Neutrophil (primary cell): ENCODE measurements around the gene SYCN.
"Not testable (repeated sequence)": the region's sequence is repeated elsewhere in the genome, so short reads cannot be mapped to it uniquely, and the experiment has no call there.

Source experiments
- H3K27ac ChIP-seq: fragments of 200-600 bp; sonication (generic); 2 replicates; pipeline ENCODE4 v1.5.1; 2016; ENCODE audit warnings: mild to moderate bottlenecking, moderate library complexity
- H3K27me3 ChIP-seq: fragments of 200-600 bp; sonication (generic); 2 replicates; pipeline ENCODE4 v1.6.0; 2016; ENCODE audit warnings: mild to moderate bottlenecking
- H3K36me3 ChIP-seq: fragments of 200-600 bp; sonication (generic); 2 replicates; pipeline ENCODE4 v1.5.1; 2017
- H3K4me1 ChIP-seq, 2 experiments: fragments of 200-600 bp in 1 of 2; sonication (generic) in 1 of 2; 1 replicate in 1 of 2; 2 replicates in 1 of 2; pipeline versions ENCODE4 v1.5.1 to v1.6.1; 2013 to 2016; ENCODE audit warnings: low read depth in 1 of 2, low read length in 1 of 2, mild to moderate bottlenecking in 1 of 2, moderate library complexity in 1 of 2; ENCODE audit not compliant: control insufficient read depth in 1 of 2, insufficient read depth in 1 of 2
- H3K4me3 ChIP-seq, 2 experiments: fragments of 200-600 bp in 1 of 2; sonication (generic) in 1 of 2; 1 replicate in 1 of 2; 2 replicates in 1 of 2; pipeline ENCODE4 v1.5.1; 2013 to 2016; ENCODE audit warnings: low read depth in 1 of 2, low read length in 1 of 2, mild to moderate bottlenecking in 1 of 2, moderate library complexity in 1 of 2
- H3K9me3 ChIP-seq: fragments of 200-600 bp; sonication (generic); 2 replicates; pipeline ENCODE4 v1.5.1; 2016
- CTCF ChIP-seq: fragments of 200-600 bp; sonication (generic); IDR thresholded peaks from 2 replicates; pipeline ENCODE4 v1.5.1; 2016; ENCODE audit warnings: antibody characterized with exemption

SYCN gene

GRCh38 chr19:39232708-39233107 lies 28.6 kb upstream of the SYCN start:
- Histone ChIP-seq H3K36me3 (no peaks in the 10 kb centered on the region), H3K4me3 (no peak overlapping the region), H3K27me3 (peaks cover 12% of the 10 kb centered on the region), H3K27ac (no peak overlapping the region), H3K9me3 (no peaks in the 10 kb centered on the region), H3K4me1 (peaks cover 0 to 2% of the 10 kb centered on the region in 2 experiments)
- no peak for TF ChIP-seq CTCF

- Histone ChIP-seq H3K36me3 (no peaks in the 10 kb centered on the region), H3K4me1 (no peaks in the 10 kb centered on the region), H3K27ac (no peak overlapping the region), H3K4me3 (no peak overlapping the region), H3K9me3 (no peaks in the 10 kb centered on the region), H3K27me3 (peaks cover 16% of the 10 kb centered on the region)
- TF ChIP-seq CTCF: no peak
Observed at GRCh38 chr19:39230096-39230764, 26.2 kb upstream of the SYCN start.

DNA sequence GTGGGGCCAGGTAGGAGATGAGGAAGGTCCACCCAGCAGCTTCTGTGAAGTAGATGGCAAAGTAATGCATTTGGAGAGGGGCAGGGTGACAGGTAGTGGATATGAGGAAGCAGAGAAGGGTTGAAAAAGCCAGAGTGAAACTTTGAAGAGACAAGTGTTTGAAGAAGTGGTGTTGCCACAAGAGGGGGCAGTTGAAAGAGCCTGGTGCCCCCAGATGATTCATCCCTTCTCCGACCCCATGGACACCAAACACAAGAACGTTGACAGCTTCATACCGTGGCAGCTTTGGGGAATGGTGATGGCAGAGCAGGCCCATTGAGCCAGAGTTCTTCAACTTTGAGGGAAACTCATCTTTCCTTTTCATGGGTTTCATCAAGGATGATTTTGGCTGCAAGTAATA lies 20.8 kb upstream of the SYCN start:
- Histone ChIP-seq H3K27ac (no peak overlapping the region), H3K9me3 (no peaks in the 10 kb centered on the region), H3K4me3 (no peak overlapping the region)

DNA sequence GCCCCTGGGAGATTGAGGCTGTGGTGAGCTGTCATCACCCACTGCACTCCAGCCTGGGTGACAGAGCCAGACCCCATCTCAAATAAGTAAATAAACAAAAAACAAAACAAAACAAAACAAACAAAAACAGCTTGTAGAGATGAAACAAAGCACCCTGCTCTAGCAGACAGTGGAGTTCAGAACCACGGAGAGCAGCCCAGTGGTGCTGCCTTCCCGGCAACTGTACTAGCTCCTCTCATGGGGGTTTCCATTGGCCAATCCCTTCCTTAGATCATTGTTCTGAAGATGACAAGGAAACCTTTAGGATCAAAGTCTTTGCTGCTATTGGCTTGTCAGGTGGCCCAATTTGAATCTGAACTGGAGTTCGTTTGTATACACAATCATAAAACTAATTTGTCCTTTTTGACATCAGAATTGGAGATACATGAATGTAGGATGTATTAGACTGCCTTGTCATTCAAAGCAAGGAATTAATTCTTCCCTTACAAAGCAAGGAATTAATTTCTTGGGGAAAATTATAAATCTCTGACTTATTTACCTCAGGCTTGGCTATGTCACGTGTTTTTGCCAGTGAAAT lies 19.7 kb upstream of the SYCN start:
- no peaks in the 10 kb centered on the region for H3K9me3 ChIP-seq
- H3K4me3 ChIP-seq: no peak overlapping the region
- H3K36me3 ChIP-seq: no peaks in the 10 kb centered on the region
- no peak overlapping the region for H3K27ac ChIP-seq
- H3K27me3 ChIP-seq: peaks cover 24% of the 10 kb centered on the region
- no peak for TF ChIP-seq CTCF
- peaks cover 3 to 7% of the 10 kb centered on the region in 2 experiments for H3K4me1 ChIP-seq

More for the DNA sequence above, 20.8 kb upstream of the SYCN start:
- peaks cover 3 to 7% of the 10 kb centered on the region in 2 experiments for H3K4me1 ChIP-seq
- TF ChIP-seq CTCF: no peak
- peaks cover 24% of the 10 kb centered on the region for H3K27me3 ChIP-seq
- no peaks in the 10 kb centered on the region for H3K36me3 ChIP-seq

GRCh38 chr19:39219108-39219507 lies 15.0 kb upstream of the SYCN start:
- H3K4me1 ChIP-seq, H3K27ac ChIP-seq, H3K36me3 ChIP-seq, H3K9me3 ChIP-seq, H3K4me3 ChIP-seq: not testable (repeated sequence)
- H3K27me3 ChIP-seq: peaks cover 10% of the 10 kb centered on the region

- H3K36me3 ChIP-seq: no peaks in the 10 kb centered on the region
- no peak for TF ChIP-seq CTCF
- H3K4me3 ChIP-seq: no peak overlapping the region
- peaks cover 3% of the 10 kb centered on the region for H3K27me3 ChIP-seq
- H3K9me3 ChIP-seq: no peaks in the 10 kb centered on the region
- H3K4me1 ChIP-seq: no peaks in the 10 kb centered on the region
- H3K27ac ChIP-seq: no peak overlapping the region
Observed at GRCh38 chr19:39218230-39219007, 14.4 kb upstream of the SYCN start.
